ENCODE results near the gene XYLB. TPM values are rescaled to one million over a fixed set of nuclear protein-coding genes. Genes with fewer than 3 reads are reported as not detected.
A peak's percentile ranks its signal among the peaks of the same experiment; 100 is the strongest.

XYLB gene
- total RNA-seq, 5 donors from 2014 or later (not counting 1 experiment from before 2014, with no cell fraction given): 0.59 to 1.9 (median 1.0) TPM

DNA sequence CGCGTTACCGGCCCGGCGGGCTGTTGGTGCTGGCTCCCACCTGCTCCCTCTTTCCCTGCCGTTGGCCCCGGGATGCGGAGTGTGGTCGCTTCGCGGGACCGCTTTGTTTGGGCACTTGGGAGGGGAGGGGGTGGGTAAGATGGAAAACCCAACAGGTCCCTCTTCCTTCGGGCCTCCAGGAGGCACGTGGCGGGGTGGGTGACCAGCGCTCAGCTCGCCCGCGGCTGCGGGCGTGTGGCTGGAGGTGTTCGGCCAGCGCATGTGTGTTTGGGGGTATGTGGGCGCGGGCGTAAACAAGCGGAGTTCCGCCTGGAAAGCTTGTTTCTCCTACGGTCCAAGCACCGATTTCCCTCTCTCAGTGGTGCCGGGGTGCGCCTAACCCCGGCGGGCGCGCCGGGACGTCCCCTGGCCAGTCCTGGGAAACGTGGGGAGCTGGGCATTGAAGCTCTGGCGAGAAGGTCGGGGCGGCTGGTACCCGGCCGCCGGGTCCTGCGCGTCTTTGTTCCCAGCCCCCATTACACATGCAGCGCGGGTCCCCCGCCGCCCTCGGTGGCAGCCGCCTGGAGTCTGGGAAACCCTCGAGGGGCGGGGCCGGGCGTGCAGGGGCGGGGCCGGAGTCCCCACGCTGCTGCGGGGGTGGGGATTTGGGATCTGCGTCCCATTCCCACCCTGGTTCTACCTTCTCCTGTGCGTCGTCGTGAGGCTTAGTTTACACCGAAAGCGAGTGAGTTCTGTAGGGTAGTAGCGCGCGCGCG, 108.5 kb downstream of the XYLB start:
- DNase-seq (peak in 17 of 35 experiments; percentile 11 to 50 (median 34)), ATAC-seq (replicated peaks in 1 of 4) (peak in 2 of 4 experiments; percentile 2 to 44)
- Mint-ChIP-seq H3K9me3 (peaks cover 0 to 6% (median 6%) of the 10 kb centered on the region in 3 donors), H3K36me3 (no peaks in the 10 kb centered on the region), H3K27ac (peak overlapping the region in 1 of 2 donors; percentile 28), H3K4me1 (peaks cover 12 to 33% (median 21%) of the 10 kb centered on the region in 3 donors), H3K27me3 (peaks cover 0 to 5% of the 10 kb centered on the region in 2 donors), H3K4me3 (peak overlapping the region; percentile 96 to 97 (median 97))
- under 1% methylated on average over 59 of the region's 72 CpGs for WGBS (ENCODE audit: insufficient coverage)
- Histone ChIP-seq H3K4me1 (ENCODE audit: control insufficient read depth in 1 of 2, extremely low read depth in 1 of 2, insufficient read depth in 2 of 2, low read length in 2 of 2) (peaks cover 3 to 27% of the 10 kb centered on the region in 2 experiments), H3K36me3 (ENCODE audit: control insufficient read depth in 2 of 2, extremely low read depth in 1 of 2, insufficient read depth in 1 of 2, low read length in 1 of 2) (no peaks in the 10 kb centered on the region), H3K9me3 (no peaks in the 10 kb centered on the region), H3K27ac (ENCODE audit: low read length) (no peak overlapping the region), H3K4me3 (ENCODE audit: control insufficient read depth in 1 of 2, extremely low read depth in 1 of 2, low read length in 1 of 2) (peak overlapping the region; percentile 75 to 87), H3K27me3 (replicated peaks in 1 of 2; ENCODE audit: control insufficient read depth in 2 of 2, extremely low read depth in 1 of 2, insufficient read depth in 2 of 2, low read length in 1 of 2) (peaks cover 0 to 12% of the 10 kb centered on the region in 2 experiments)
- ChIA-PET POLR2A (no interaction called here), CTCF (interaction anchor here in 1 of 2 donors (0.7 kb wide), 1 partner anchor 42 kb away, joined by 3 read pairs; the partner anchor contains the start of gene EXOG)

DNA sequence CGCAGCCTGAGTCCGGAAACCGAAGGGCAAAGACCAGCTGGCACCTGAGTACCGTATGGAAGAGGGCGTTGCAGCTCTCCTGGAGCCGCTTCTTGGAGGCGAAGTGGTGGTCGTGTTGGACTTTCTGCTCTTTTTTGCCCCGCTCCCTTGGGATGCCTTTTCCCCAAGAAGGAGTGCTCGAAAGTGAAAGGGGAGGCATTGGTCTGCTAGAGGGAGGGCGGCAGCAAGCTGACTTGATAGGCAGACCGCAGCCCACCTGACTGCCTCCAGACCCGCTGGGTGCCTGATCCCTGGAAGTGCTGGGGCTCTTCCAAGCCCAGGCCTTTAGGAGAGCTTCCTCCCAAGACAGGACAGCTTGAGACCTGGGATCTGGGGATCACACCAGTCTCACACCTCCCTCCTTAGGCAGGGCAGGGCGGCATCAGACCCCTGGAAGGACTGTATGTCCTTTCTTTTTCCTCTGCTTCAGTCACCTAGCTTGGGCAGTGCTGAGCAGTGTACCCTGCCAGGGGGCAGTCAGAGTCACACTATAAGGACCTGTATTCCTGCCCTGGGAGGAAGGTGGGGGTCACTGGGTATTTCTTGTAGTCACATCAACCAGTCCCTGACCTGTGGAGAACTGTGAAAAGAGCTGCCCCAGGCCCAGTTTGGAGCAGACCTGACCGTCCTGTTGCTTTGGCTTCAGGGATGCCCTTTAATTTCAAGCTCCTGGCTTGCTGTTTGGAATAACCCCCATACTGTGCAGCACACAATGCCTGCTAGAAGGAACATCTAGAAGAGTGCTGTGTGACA, 109.2 kb downstream of the XYLB start:
- ATAC-seq (replicated peaks in 1 of 4) (peak in 3 of 4 experiments; percentile 33 to 39 (median 35)), DNase-seq (peak in 7 of 35 experiments; percentile 28 to 41 (median 32))
- peaks cover 0 to 5% of the 10 kb centered on the region in 2 donors for H3K27me3 Mint-ChIP-seq
- Histone ChIP-seq H3K36me3 (ENCODE audit: control insufficient read depth in 2 of 2, extremely low read depth in 1 of 2, insufficient read depth in 1 of 2, low read length in 1 of 2) (no peaks in the 10 kb centered on the region), H3K4me3 (ENCODE audit: control insufficient read depth in 1 of 2, extremely low read depth in 1 of 2, low read length in 1 of 2) (peak overlapping the region; percentile 75 to 87), H3K9me3 (no peaks in the 10 kb centered on the region), H3K4me1 (ENCODE audit: control insufficient read depth in 1 of 2, extremely low read depth in 1 of 2, insufficient read depth in 2 of 2, low read length in 2 of 2) (peaks cover 3 to 27% of the 10 kb centered on the region in 2 experiments), H3K27me3 (replicated peaks in 1 of 2; ENCODE audit: control insufficient read depth in 2 of 2, extremely low read depth in 1 of 2, insufficient read depth in 2 of 2, low read length in 1 of 2) (peaks cover 0 to 12% of the 10 kb centered on the region in 2 experiments), H3K27ac (ENCODE audit: low read length) (no peak overlapping the region)
- 2% methylated on average over 9 of the region's 15 CpGs for WGBS (ENCODE audit: insufficient coverage)
- peak overlapping the region; percentile 83 to 97 (median 96) for H3K4me3 Mint-ChIP-seq
- ChIA-PET CTCF (interaction anchor here (0.6 to 0.7 kb wide), 2 partner anchors 41 to 336 kb away, joined by 3 read pairs; partner anchors contain the start of gene EXOG (in 1 of the 2)), POLR2A (no interaction called here)
- H3K9me3 Mint-ChIP-seq: peaks cover 0 to 1% (median under 1%) of the 10 kb centered on the region in 3 donors
- H3K27ac Mint-ChIP-seq: peak overlapping the region in 1 of 2 donors; percentile 28
- no peaks in the 10 kb centered on the region for H3K36me3 Mint-ChIP-seq
- H3K4me1 Mint-ChIP-seq: peaks cover 12 to 33% (median 21%) of the 10 kb centered on the region in 3 donors

DNA sequence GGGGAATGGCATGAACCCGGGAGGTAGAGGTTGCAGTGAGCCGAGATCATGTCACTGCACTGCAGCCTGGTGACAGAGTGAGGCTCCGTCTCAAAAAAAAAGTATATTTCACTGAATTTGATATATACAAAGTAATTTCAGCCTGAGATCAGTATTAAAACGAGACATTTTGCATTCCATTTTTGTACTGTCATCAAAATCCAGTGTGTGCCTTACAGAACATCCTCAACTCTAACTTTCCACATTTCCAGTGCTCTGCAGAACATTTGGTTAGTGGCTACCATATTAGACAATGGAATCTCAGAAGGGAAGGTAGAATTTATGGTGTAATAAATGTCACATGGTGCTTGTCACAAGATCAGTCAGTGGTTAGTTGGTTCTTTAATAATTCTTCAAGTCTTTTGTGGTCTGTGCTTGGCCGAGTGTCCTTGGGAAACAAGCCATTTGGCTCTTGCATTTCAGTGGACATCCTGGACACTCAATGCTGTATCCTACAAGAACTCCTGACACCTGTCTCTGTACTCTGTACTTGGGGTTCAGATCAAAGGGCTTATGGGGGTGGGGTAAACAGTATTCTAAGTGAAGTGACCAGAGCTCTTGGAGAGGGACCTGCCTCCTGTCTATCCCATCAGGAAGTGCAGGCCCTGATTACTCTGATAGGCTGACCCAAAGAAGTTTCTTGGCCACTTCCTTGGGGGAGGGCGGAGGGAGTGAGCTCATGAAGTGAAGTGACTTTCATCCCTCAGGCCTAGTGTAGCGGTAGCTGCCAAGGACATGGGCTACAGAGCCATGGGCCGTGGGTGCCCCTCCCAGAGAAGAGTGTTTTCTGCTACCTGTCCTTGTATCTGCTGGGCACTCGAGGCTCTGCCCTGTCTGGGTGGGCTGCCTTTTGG, 110.8 kb downstream of the XYLB start:
- WGBS (ENCODE audit: insufficient coverage): 97% methylated on average over 5 of the region's 9 CpGs
- Mint-ChIP-seq H3K27ac (no peak overlapping the region), H3K4me1 (peaks cover 12 to 33% (median 21%) of the 10 kb centered on the region in 3 donors), H3K4me3 (peak overlapping the region; percentile 13 to 97 (median 28)), H3K27me3 (peaks cover 0 to 5% of the 10 kb centered on the region in 2 donors), H3K36me3 (no peaks in the 10 kb centered on the region), H3K9me3 (no peaks in the 10 kb centered on the region)
- no peak for DNase-seq
- Histone ChIP-seq H3K4me3 (ENCODE audit: control insufficient read depth in 1 of 2, extremely low read depth in 1 of 2, low read length in 1 of 2) (no peak overlapping the region), H3K27ac (ENCODE audit: low read length) (no peak overlapping the region), H3K4me1 (ENCODE audit: control insufficient read depth in 1 of 2, extremely low read depth in 1 of 2, insufficient read depth in 2 of 2, low read length in 2 of 2) (peaks cover 3 to 27% of the 10 kb centered on the region in 2 experiments), H3K36me3 (ENCODE audit: control insufficient read depth in 2 of 2, extremely low read depth in 1 of 2, insufficient read depth in 1 of 2, low read length in 1 of 2) (no peaks in the 10 kb centered on the region), H3K27me3 (replicated peaks in 1 of 2; ENCODE audit: control insufficient read depth in 2 of 2, extremely low read depth in 1 of 2, insufficient read depth in 2 of 2, low read length in 1 of 2) (peaks cover 0 to 12% of the 10 kb centered on the region in 2 experiments), H3K9me3 (no peaks in the 10 kb centered on the region)
- ChIA-PET POLR2A (interaction anchor here in 1 of 2 donors (0.5 kb wide), 1 partner anchor 927 kb away, joined by 3 read pairs; no protein-coding TSS in a partner anchor), CTCF (no interaction called here)
- ATAC-seq (replicated peaks in 1 of 4): no peak

DNA sequence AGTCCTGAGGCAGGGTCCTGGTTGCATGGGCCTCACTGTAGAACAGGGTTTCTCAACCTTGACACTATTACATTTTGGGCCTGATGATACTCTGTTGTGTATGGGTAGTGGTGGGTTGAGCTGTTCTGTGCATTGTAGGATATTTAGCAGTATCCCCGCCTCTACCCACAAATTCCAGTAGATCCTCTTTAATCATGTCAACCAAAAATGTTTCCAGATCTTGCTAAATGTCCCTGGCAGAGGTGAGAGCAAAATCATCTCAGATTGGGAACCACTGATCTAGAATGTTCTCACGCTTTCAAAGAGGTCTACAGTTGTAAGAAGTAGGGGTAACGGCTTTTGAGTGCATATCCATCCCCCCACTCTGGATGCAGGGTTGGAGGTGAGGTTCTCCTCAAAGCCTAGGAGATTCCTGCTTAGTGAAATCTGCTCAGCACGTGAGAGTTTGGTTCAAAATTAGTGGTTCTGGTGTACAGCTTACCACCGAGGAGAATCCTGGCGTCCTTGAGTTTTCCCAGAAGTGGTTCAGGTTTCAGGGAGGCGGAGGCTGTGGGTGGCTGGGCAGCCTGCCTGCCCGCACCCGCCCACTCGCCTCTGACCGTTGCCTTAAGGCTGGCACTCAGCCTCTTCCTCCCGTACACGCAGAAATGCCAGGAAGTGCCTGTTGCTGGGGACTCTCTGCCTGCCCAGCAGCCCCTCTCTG, 112.4 kb downstream of the XYLB start:
- Histone ChIP-seq H3K27ac (ENCODE audit: low read length) (no peak overlapping the region), H3K36me3 (ENCODE audit: control insufficient read depth in 2 of 2, extremely low read depth in 1 of 2, insufficient read depth in 1 of 2, low read length in 1 of 2) (no peaks in the 10 kb centered on the region), H3K27me3 (replicated peaks in 1 of 2; ENCODE audit: control insufficient read depth in 2 of 2, extremely low read depth in 1 of 2, insufficient read depth in 2 of 2, low read length in 1 of 2) (peaks cover 0 to 8% of the 10 kb centered on the region in 2 experiments), H3K9me3 (no peaks in the 10 kb centered on the region), H3K4me3 (ENCODE audit: control insufficient read depth in 1 of 2, extremely low read depth in 1 of 2, low read length in 1 of 2) (no peak overlapping the region), H3K4me1 (ENCODE audit: control insufficient read depth in 1 of 2, extremely low read depth in 1 of 2, insufficient read depth in 2 of 2, low read length in 2 of 2) (peaks cover 3 to 18% of the 10 kb centered on the region in 2 experiments)
- peaks cover 5 to 30% (median 13%) of the 10 kb centered on the region in 3 donors for H3K4me1 Mint-ChIP-seq
- H3K9me3 Mint-ChIP-seq: no peaks in the 10 kb centered on the region
- peaks cover 0 to 2% of the 10 kb centered on the region in 2 donors for H3K27me3 Mint-ChIP-seq
- ChIA-PET POLR2A (no interaction called here), CTCF (no interaction called here)
- 76% methylated on average over 10 of the region's 13 CpGs for WGBS (ENCODE audit: insufficient coverage)
- DNase-seq (no peak), ATAC-seq (replicated peaks in 1 of 4) (no peak)
- H3K4me3 Mint-ChIP-seq: no peak overlapping the region
- no peaks in the 10 kb centered on the region for H3K36me3 Mint-ChIP-seq
- H3K27ac Mint-ChIP-seq: no peak overlapping the region

DNA sequence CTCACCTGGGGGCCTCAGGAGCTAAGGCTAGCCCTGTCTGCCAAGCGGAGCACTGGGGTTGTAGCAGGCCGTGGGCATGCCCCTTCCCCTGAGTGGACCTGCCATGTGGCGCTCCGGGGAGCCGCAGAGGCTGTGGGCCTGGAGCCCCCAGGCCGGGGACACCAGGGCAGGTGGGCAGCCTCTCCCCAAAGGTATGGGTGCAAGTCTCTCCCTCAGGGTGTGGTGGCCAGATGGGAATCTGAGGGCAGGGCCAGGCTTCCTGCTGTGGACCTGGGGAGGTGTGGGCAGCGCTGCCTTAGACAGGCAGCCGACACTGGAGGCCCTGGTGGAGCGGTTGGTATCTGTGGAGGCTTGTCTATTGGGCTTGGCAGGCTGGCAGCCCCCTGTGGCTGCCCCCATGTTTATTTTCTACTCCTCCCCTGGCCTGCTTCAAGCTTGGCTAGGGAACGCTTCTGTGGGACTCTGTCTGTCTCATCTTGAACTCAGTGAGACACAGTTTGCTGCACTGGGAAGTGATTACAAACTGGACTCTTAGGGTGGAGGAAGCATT, 113.0 kb downstream of the XYLB start:
- Mint-ChIP-seq H3K4me1 (peaks cover 2 to 28% (median 11%) of the 10 kb centered on the region in 3 donors), H3K27me3 (peaks cover 0 to under 1% of the 10 kb centered on the region in 2 donors), H3K9me3 (no peaks in the 10 kb centered on the region), H3K4me3 (no peak overlapping the region), H3K36me3 (no peaks in the 10 kb centered on the region), H3K27ac (no peak overlapping the region)
- Histone ChIP-seq H3K4me1 (ENCODE audit: control insufficient read depth in 1 of 2, extremely low read depth in 1 of 2, insufficient read depth in 2 of 2, low read length in 2 of 2) (peaks cover 3 to 15% of the 10 kb centered on the region in 2 experiments), H3K27ac (ENCODE audit: low read length) (no peak overlapping the region), H3K4me3 (ENCODE audit: control insufficient read depth in 1 of 2, extremely low read depth in 1 of 2, low read length in 1 of 2) (no peak overlapping the region), H3K36me3 (ENCODE audit: control insufficient read depth in 2 of 2, extremely low read depth in 1 of 2, insufficient read depth in 1 of 2, low read length in 1 of 2) (no peaks in the 10 kb centered on the region), H3K27me3 (replicated peaks in 1 of 2; ENCODE audit: control insufficient read depth in 2 of 2, extremely low read depth in 1 of 2, insufficient read depth in 2 of 2, low read length in 1 of 2) (peaks cover 0 to 6% of the 10 kb centered on the region in 2 experiments), H3K9me3 (no peaks in the 10 kb centered on the region)
- WGBS (ENCODE audit: insufficient coverage): 100% methylated on average over 6 of the region's 10 CpGs
- no peak for ATAC-seq (replicated peaks in 1 of 4)
- CTCF ChIA-PET: no interaction called here
- POLR2A ChIA-PET: no interaction called here
- DNase-seq: no peak
